ENCODE data around the gene SMAD6. TPM values are rescaled to one million over a fixed set of nuclear protein-coding genes. Genes with fewer than 3 reads are reported as not detected.

The SMAD6 gene
- polyA plus RNA-seq, 1 donor: 25.4 TPM

- H3K9me3 ChIP-seq (ENCODE audit: control insufficient read depth, low read depth, low read length): no peaks in the 10 kb centered on the region
- peaks cover 40% of the 10 kb centered on the region for H3K4me1 ChIP-seq (ENCODE audit: control insufficient read depth, insufficient read depth, low read length)
- peaks cover 10% of the 10 kb centered on the region for H3K36me3 ChIP-seq (ENCODE audit: control insufficient read depth, insufficient read depth, low read length)
- peak in 1 of 2 donors; percentile 58 for DNase-seq
- no peaks in the 10 kb centered on the region for H3K27me3 ChIP-seq (ENCODE audit: control insufficient read depth, insufficient read depth, low read length)
- peak overlapping the region; percentile 93 for H3K4me3 ChIP-seq (ENCODE audit: low read length)
- WGBS (ENCODE audit: insufficient coverage, low lambda C conversion rate): no CpG with 5 or more reads among the region's 95 CpGs
- H3K27ac ChIP-seq (ENCODE audit: low read length): peak overlapping the region; percentile 89
Observed at GRCh38 chr15:66702787-66703539, 927 bp downstream of the SMAD6 start.

- Histone ChIP-seq H3K9me3 (ENCODE audit: control insufficient read depth, low read depth, low read length) (no peaks in the 10 kb centered on the region), H3K4me3 (ENCODE audit: low read length) (peak overlapping the region; percentile 51), H3K36me3 (ENCODE audit: control insufficient read depth, insufficient read depth, low read length) (peaks cover 16% of the 10 kb centered on the region), H3K27me3 (ENCODE audit: control insufficient read depth, insufficient read depth, low read length) (no peaks in the 10 kb centered on the region), H3K4me1 (ENCODE audit: control insufficient read depth, insufficient read depth, low read length) (peaks cover 36% of the 10 kb centered on the region), H3K27ac (ENCODE audit: low read length) (no peak overlapping the region)
- DNase-seq: no peak
- WGBS (ENCODE audit: insufficient coverage, low lambda C conversion rate): no CpG with 5 or more reads among the region's 59 CpGs
Observed at GRCh38 chr15:66703540-66703941, 1.5 kb downstream of the SMAD6 start.

GRCh38 chr15:66704019-66704802 lies 2.2 kb downstream of the SMAD6 start:
- peak overlapping the region; percentile 51 for H3K4me3 ChIP-seq (ENCODE audit: low read length)
- H3K4me1 ChIP-seq (ENCODE audit: control insufficient read depth, insufficient read depth, low read length): peaks cover 36% of the 10 kb centered on the region
- H3K27me3 ChIP-seq (ENCODE audit: control insufficient read depth, insufficient read depth, low read length): no peaks in the 10 kb centered on the region
- H3K9me3 ChIP-seq (ENCODE audit: control insufficient read depth, low read depth, low read length): no peaks in the 10 kb centered on the region
- peak overlapping the region; percentile 57 for H3K27ac ChIP-seq (ENCODE audit: low read length)
- no peak for DNase-seq
- no CpG with 5 or more reads among the region's 30 CpGs for WGBS (ENCODE audit: insufficient coverage, low lambda C conversion rate)
- peaks cover 22% of the 10 kb centered on the region for H3K36me3 ChIP-seq (ENCODE audit: control insufficient read depth, insufficient read depth, low read length)

GRCh38 chr15:66704803-66705153 lies 2.7 kb downstream of the SMAD6 start:
- Histone ChIP-seq H3K27me3 (ENCODE audit: control insufficient read depth, insufficient read depth, low read length) (no peaks in the 10 kb centered on the region), H3K9me3 (ENCODE audit: control insufficient read depth, low read depth, low read length) (no peaks in the 10 kb centered on the region), H3K27ac (ENCODE audit: low read length) (peak overlapping the region; percentile 57), H3K4me3 (ENCODE audit: low read length) (peak overlapping the region; percentile 51), H3K36me3 (ENCODE audit: control insufficient read depth, insufficient read depth, low read length) (peaks cover 28% of the 10 kb centered on the region), H3K4me1 (ENCODE audit: control insufficient read depth, insufficient read depth, low read length) (peaks cover 36% of the 10 kb centered on the region)
- peak in 1 of 2 donors; percentile 65 for DNase-seq
- no CpG with 5 or more reads among the region's 1 CpG for WGBS (ENCODE audit: insufficient coverage, low lambda C conversion rate)

- Histone ChIP-seq H3K27me3 (ENCODE audit: control insufficient read depth, insufficient read depth, low read length) (no peaks in the 10 kb centered on the region), H3K4me1 (ENCODE audit: control insufficient read depth, insufficient read depth, low read length) (peaks cover 33% of the 10 kb centered on the region), H3K4me3 (ENCODE audit: low read length) (peak overlapping the region; percentile 51), H3K27ac (ENCODE audit: low read length) (peak overlapping the region; percentile 59), H3K36me3 (ENCODE audit: control insufficient read depth, insufficient read depth, low read length) (peaks cover 29% of the 10 kb centered on the region), H3K9me3 (ENCODE audit: control insufficient read depth, low read depth, low read length) (no peaks in the 10 kb centered on the region)
- no peak for DNase-seq
- WGBS (ENCODE audit: insufficient coverage, low lambda C conversion rate): 83% methylated on average over 2 of the region's 6 CpGs
Observed at GRCh38 chr15:66705277-66706146, 3.5 kb downstream of the SMAD6 start.

- no CpG with 5 or more reads among the region's 22 CpGs for WGBS (ENCODE audit: insufficient coverage, low lambda C conversion rate)
- Histone ChIP-seq H3K36me3 (ENCODE audit: control insufficient read depth, insufficient read depth, low read length) (peaks cover 29% of the 10 kb centered on the region), H3K27me3 (ENCODE audit: control insufficient read depth, insufficient read depth, low read length) (no peaks in the 10 kb centered on the region), H3K27ac (ENCODE audit: low read length) (peak overlapping the region; percentile 59), H3K4me1 (ENCODE audit: control insufficient read depth, insufficient read depth, low read length) (peaks cover 33% of the 10 kb centered on the region), H3K9me3 (ENCODE audit: control insufficient read depth, low read depth, low read length) (no peaks in the 10 kb centered on the region), H3K4me3 (ENCODE audit: low read length) (peak overlapping the region; percentile 51)
- DNase-seq: peak; percentile 66 to 85
Observed at GRCh38 chr15:66706225-66706732, 4.2 kb downstream of the SMAD6 start.

GRCh38 chr15:66706840-66707239 lies 4.8 kb downstream of the SMAD6 start:
- DNase-seq: no peak

GRCh38 chr15:66707310-66708082 lies 5.5 kb downstream of the SMAD6 start:
- H3K4me1 ChIP-seq (ENCODE audit: control insufficient read depth, insufficient read depth, low read length): peaks cover 33% of the 10 kb centered on the region
- no CpG with 5 or more reads among the region's 16 CpGs for WGBS (ENCODE audit: insufficient coverage, low lambda C conversion rate)
- H3K27me3 ChIP-seq (ENCODE audit: control insufficient read depth, insufficient read depth, low read length): no peaks in the 10 kb centered on the region
- H3K27ac ChIP-seq (ENCODE audit: low read length): peak overlapping the region; percentile 59
- peak in 1 of 2 donors; percentile 73 for DNase-seq
- H3K36me3 ChIP-seq (ENCODE audit: control insufficient read depth, insufficient read depth, low read length): peaks cover 35% of the 10 kb centered on the region
- H3K4me3 ChIP-seq (ENCODE audit: low read length): peak overlapping the region; percentile 51
- H3K9me3 ChIP-seq (ENCODE audit: control insufficient read depth, low read depth, low read length): no peaks in the 10 kb centered on the region

More at GRCh38 chr15:66706840-66707239, 4.8 kb downstream of the SMAD6 start:
- Histone ChIP-seq H3K4me1 (ENCODE audit: control insufficient read depth, insufficient read depth, low read length) (peaks cover 33% of the 10 kb centered on the region), H3K36me3 (ENCODE audit: control insufficient read depth, insufficient read depth, low read length) (peaks cover 34% of the 10 kb centered on the region), H3K4me3 (ENCODE audit: low read length) (peak overlapping the region; percentile 51), H3K9me3 (ENCODE audit: control insufficient read depth, low read depth, low read length) (no peaks in the 10 kb centered on the region), H3K27me3 (ENCODE audit: control insufficient read depth, insufficient read depth, low read length) (no peaks in the 10 kb centered on the region), H3K27ac (ENCODE audit: low read length) (peak overlapping the region; percentile 59)
- no CpG with 5 or more reads among the region's 6 CpGs for WGBS (ENCODE audit: insufficient coverage, low lambda C conversion rate)

GRCh38 chr15:66708389-66708788 lies 6.4 kb downstream of the SMAD6 start:
- Histone ChIP-seq H3K36me3 (ENCODE audit: control insufficient read depth, insufficient read depth, low read length) (peaks cover 41% of the 10 kb centered on the region), H3K27ac (ENCODE audit: low read length) (no peak overlapping the region), H3K4me1 (ENCODE audit: control insufficient read depth, insufficient read depth, low read length) (peaks cover 33% of the 10 kb centered on the region), H3K27me3 (ENCODE audit: control insufficient read depth, insufficient read depth, low read length) (no peaks in the 10 kb centered on the region), H3K4me3 (ENCODE audit: low read length) (no peak overlapping the region), H3K9me3 (ENCODE audit: control insufficient read depth, low read depth, low read length) (no peaks in the 10 kb centered on the region)
- no peak for DNase-seq
- 92% methylated on average over 2 of the region's 7 CpGs for WGBS (ENCODE audit: insufficient coverage, low lambda C conversion rate)

All from large intestine (tissue), 3 donors.